ENCODE data around the gene RHBDF1.
A peak's percentile ranks its signal among the peaks of the same experiment; 100 is the strongest.
"Not testable (repeated sequence)": the region's sequence is repeated elsewhere in the genome, so short reads cannot be mapped to it uniquely, and the experiment has no call there.

Gene RHBDF1

GRCh38 chr16:35678-36305 is 36.6 kb downstream of the RHBDF1 start:
- DNase-seq, result no peak

DNA sequence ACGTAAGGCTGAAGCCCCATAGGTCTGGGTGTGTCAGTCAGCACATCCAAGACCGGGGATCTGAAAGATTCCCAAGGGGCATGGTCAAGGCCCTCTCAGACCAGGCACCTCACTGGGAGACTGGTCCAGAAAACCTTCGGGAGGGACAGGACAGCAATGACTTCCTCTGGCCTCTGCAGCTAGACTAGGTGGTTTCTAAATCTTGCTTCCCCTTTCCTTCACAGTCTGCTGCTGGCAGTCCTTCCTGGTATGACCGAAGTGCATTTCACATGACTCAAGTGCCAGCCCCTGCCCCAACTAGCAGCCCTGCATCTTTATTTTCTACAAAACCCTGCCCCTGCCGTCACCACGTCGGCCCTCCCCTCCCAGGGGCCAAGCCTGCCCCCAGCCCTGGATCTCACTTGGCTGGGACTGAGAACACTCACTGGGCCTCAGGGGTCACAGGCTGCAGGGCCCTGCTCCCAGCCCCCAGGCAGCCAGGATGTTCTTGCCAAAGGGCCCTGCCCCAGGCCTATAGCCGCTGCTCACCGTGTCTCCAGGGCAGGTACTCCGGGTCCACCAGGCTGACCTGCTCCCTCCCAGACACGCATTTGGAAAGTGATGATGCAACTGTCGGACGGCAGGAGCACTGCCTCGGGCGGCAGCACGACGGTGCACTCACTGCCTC is 37.3 kb downstream of the RHBDF1 start:
- no peak for DNase-seq

DNA sequence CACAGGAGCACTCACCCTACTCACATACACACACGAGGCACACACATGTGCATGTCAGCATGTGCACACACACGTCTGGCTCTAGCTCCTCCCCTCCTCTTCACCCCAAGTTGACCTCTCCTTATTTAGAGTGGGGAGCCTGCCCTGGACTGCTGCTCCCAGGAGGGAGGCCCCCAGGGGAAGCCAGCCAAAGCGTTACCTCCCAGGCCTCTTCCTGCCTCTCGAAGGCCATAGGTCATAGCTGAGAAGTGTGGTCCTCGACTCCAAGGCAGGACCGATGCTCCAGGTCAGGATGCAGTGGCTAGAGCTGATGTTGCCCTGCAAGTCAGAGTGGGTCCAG is 37.8 kb downstream of the RHBDF1 start:
- no peak for DNase-seq

- no peak for DNase-seq
Measured at GRCh38 chr16:33877-34647, 38.4 kb downstream of the RHBDF1 start.

DNA sequence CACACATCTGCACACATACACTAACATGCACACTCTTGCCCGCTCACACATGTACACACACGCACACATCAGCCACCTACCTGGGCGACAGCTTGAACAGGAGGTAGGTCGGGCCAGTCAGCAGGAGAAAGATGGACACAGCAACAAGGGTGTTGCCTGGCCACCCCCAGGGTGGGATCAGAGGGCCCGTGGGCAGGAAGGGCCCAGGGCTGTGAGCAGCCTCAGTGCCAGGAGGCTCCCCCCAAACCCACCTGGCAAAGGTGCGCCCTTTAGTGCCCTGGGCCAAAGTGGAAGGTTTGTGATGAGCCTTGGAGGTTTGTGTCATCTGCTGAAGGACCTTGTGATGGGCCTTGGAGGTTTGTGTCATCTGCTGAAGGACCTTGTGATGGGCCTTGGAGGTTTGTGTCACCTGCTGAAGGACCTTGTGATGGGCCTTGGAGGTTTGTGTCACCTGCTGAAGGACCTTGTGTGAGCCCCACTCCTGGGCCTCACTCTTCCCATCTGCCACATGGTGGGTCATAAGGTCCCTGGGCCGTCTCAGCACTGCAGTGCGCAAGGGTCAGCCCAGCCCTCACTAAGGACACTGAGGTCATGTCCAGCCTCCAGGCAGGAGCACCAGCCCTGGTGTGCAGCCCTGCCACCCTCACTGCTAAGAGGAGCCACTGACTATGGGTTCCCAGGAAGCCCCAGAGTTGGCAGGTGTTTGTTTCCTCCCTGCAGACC is 39.1 kb downstream of the RHBDF1 start:
- DNase-seq, result not testable (repeated sequence)

- DNase-seq, result not testable (repeated sequence)
Measured at GRCh38 chr16:30627-31026, 41.8 kb downstream of the RHBDF1 start.

DNA sequence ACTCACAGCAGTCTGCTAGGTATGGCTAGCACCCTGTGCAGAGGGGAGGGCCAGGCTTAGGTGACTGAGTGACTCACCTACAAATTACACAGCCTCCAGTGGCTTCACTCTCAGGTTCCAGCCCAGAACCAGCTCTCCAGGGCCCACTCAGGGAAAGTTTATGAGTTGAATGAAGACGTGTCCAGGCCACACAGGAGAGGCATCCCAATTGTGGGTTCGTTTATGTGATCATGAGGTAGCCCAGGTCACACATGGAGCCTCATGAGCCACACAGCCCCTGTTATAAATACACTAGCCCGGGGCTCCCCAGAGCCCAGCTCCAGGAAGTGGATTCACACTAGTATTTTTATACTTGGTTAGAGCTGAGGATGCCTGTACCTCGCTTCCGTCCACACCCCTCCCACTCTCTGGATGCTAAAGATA is 46.5 kb downstream of the RHBDF1 start:
- DNase-seq, result not testable (repeated sequence)

DNA sequence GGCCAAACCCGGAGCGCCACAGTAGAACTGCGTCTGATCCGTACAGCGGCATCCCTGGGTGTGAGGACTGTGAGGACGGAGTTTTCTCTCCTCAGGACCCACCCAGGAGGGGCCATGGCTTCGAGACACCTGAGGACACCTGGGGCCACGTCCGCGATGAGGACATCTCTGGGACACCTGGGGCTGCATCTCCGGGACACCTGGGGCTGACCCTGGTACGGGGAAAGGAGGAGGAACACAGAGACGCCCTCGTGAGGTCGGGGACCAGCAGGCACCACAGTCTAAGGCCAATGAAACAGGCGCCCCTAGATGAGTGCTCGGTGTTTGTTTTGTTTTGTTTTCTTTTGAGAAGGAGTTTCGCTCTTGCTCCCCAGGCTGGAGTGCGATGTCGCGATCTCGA is 48.3 kb downstream of the RHBDF1 start:
- DNase-seq, result not testable (repeated sequence)

GRCh38 chr16:20886-21285 is 51.5 kb downstream of the RHBDF1 start:
- not testable (repeated sequence) for DNase-seq

- not testable (repeated sequence) for DNase-seq
Measured at GRCh38 chr16:17062-17765, 55.2 kb downstream of the RHBDF1 start.

DNA sequence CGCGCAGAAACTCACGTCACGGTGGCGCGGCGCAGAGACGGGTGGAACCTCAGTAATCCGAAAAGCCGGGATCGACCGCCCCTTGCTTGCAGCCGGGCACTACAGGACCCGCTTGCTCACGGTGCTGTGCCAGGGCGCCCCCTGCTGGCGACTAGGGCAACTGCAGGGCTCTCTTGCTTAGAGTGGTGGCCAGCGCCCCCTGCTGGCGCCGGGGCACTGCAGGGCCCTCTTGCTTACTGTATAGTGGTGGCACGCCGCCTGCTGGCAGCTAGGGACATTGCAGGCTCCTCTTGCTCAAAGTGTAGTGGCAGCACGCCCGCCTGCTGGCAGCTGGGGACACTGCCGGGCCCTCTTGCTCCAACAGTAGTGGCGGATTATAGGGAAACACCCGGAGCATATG is 61.7 kb downstream of the RHBDF1 start:
- peak; percentile 85 for DNase-seq

- no peak for DNase-seq
Measured at GRCh38 chr16:9903-10665, 62.3 kb downstream of the RHBDF1 start.

Measured in NK-92 treated with Interleukin-12 subunit alpha and Interleukin-12 subunit beta, amount 100 ng/mL, for 24 hours (cell line).